ENCODE data around the gene APBB2.

Gene APBB2

GRCh38 chr4:40837094-40837870 is 377.1 kb downstream of the APBB2 start:
- TF ChIP-seq CTCF (conservative IDR thresholded peaks at IDR 0.05) (no peak), ZFX (IDR thresholded peaks at IDR 0.05) (no peak)
- no peak overlapping the region for H3K27ac ChIP-seq

- no peak for TF ChIP-seq CTCF (conservative IDR thresholded peaks at IDR 0.05)
- TF ChIP-seq ZFX (IDR thresholded peaks at IDR 0.05) = no peak
- no peak overlapping the region for H3K27ac ChIP-seq
Observed at GRCh38 chr4:40833212-40833611, 381.1 kb downstream of the APBB2 start.

GRCh38 chr4:40832175-40832574 is 382.2 kb downstream of the APBB2 start:
- no peak overlapping the region for H3K27ac ChIP-seq
- TF ChIP-seq ZFX (IDR thresholded peaks at IDR 0.05) (no peak), CTCF (conservative IDR thresholded peaks at IDR 0.05) (no peak)

- TF ChIP-seq ZFX (IDR thresholded peaks at IDR 0.05) = no peak
- no peak for TF ChIP-seq CTCF (conservative IDR thresholded peaks at IDR 0.05)
- no peak overlapping the region for H3K27ac ChIP-seq
Observed at GRCh38 chr4:40831146-40831907, 383.0 kb downstream of the APBB2 start.

- TF ChIP-seq ZFX (IDR thresholded peaks at IDR 0.05) (no peak), CTCF (conservative IDR thresholded peaks at IDR 0.05) (no peak)
- no peak overlapping the region for H3K27ac ChIP-seq
Observed at GRCh38 chr4:40829586-40829985, 384.8 kb downstream of the APBB2 start.

- no peak overlapping the region for H3K27ac ChIP-seq
- no peak for TF ChIP-seq ZFX (IDR thresholded peaks at IDR 0.05)
- TF ChIP-seq CTCF (conservative IDR thresholded peaks at IDR 0.05) = no peak
Observed at GRCh38 chr4:40828661-40829060, 385.7 kb downstream of the APBB2 start.

- TF ChIP-seq CTCF (conservative IDR thresholded peaks at IDR 0.05) (no peak), ZFX (IDR thresholded peaks at IDR 0.05) (no peak)
- H3K27ac ChIP-seq = no peak overlapping the region
Observed at GRCh38 chr4:40827758-40828157, 386.6 kb downstream of the APBB2 start.
